GM19395 (cell line): ENCODE results near the gene CKAP5.
"Not testable (repeated sequence)": the region's sequence is repeated elsewhere in the genome, so short reads cannot be mapped to it uniquely, and the experiment has no call there.

Experiments used
- ATAC-seq: cut with Tn5 transposase; IDR thresholded peaks from one replicate; pipeline ENCODE4 v1.9.1; 2021; ENCODE audit warnings: mild to moderate bottlenecking, moderate library complexity; ENCODE audit not compliant: unreplicated experiment

Gene CKAP5

DNA sequence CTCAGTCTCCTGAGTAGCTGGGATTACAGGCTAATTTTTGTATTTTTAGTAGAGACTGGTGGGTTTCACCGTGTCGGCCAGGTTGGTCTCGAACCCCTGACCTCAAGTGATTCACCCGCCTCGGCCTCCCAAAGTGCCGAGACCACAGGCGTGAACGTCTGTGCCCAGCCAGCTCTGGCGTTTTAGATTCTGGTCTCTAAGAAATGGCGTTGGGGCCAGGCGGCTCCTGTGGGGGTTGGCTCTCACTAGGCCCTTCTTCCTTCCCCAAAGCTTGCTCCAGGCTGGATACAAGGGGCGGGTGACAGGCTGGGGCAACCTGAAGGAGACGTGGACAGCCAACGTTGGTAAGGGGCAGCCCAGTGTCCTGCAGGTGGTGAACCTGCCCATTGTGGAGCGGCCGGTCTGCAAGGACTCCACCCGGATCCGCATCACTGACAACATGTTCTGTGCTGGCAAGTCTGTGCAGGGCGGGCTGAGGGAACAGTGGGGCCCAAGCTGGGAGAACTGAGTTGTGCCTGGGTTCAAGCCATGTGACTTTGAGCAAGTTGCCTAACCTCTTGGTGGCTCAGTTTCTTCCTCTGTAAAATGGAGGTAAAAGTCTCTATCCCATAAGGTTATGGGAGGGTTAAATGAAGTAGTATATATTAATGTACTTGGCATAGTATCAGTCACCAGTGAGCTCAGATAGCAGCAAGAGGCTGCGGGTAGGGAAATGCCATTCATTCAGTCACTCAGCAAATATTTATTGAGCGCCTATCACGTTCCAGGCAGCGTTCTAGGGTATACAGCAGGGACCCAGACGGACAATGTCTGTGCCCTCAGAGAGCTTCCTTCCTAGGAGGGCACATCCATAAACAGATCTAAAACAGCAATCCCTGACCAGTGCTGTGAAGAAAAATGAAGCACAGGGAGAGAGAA, 116.7 kb downstream of the CKAP5 start:
- ATAC-seq: no peak

DNA sequence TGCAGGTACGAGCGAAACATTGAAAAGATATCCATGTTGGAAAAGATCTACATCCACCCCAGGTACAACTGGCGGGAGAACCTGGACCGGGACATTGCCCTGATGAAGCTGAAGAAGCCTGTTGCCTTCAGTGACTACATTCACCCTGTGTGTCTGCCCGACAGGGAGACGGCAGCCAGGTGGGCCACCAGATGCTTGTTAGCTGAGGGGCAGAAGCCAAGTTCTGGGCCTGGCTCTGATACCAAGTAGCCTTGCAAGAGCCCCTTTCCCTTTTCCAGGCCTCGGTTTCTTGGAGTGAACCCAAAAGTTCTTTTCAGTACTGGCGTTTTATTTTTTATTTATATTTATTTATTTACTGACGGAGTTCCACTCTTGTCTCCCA, 117.4 kb downstream of the CKAP5 start:
- ATAC-seq: no peak

DNA sequence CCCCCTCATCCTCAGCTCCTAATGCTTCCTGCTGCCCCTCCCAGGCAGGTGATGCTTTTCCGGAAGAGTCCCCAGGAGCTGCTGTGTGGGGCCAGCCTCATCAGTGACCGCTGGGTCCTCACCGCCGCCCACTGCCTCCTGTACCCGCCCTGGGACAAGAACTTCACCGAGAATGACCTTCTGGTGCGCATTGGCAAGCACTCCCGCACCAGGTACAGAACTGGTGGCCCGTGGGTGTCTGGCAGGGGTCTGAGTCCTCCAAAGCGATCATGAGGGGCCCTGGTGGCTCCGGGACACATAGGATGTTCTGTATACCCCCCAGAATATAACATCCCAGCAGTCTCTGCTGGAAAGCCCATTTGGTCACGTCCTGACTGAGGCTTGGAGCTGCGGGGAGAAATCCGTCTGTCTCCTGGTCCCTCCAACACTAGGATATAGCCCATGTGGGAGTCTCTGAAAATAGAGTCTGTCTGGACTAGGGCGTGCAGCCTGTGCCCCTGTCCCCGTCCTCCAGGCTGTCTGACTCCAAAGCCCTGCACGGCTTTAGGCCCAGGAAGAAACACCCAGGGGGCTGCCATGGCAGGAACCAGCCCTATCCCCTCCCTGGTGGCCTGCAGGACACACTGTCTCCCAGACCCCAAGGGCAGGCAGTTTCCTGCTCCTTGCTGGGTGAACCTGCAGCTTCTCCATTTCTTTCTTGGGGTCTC, 118.0 kb downstream of the CKAP5 start:
- no peak for ATAC-seq

DNA sequence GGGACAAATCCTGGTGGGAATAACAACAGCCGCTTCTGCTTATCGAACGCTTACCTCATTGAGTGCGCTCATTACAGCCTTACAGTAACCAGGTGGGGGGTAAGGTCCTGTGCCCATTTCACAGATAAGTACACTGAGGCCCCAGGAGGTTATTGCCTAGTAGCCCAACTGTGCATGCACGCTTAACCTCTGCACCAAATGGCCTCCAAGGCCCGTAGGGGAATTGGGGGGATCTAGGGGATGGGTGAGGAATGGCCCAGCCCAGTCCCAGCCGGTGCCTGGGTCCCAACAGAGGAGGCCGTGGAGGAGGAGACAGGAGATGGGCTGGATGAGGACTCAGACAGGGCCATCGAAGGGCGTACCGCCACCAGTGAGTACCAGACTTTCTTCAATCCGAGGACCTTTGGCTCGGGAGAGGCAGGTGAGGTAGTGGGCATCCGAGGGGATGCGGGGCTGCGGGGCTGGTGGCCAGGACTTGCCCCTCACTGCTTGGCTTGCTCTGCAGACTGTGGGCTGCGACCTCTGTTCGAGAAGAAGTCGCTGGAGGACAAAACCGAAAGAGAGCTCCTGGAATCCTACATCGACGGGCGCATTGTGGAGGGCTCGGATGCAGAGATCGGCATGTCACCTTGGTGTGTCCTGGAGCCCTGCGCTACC, 119.7 kb downstream of the CKAP5 start:
- ATAC-seq: no peak

DNA sequence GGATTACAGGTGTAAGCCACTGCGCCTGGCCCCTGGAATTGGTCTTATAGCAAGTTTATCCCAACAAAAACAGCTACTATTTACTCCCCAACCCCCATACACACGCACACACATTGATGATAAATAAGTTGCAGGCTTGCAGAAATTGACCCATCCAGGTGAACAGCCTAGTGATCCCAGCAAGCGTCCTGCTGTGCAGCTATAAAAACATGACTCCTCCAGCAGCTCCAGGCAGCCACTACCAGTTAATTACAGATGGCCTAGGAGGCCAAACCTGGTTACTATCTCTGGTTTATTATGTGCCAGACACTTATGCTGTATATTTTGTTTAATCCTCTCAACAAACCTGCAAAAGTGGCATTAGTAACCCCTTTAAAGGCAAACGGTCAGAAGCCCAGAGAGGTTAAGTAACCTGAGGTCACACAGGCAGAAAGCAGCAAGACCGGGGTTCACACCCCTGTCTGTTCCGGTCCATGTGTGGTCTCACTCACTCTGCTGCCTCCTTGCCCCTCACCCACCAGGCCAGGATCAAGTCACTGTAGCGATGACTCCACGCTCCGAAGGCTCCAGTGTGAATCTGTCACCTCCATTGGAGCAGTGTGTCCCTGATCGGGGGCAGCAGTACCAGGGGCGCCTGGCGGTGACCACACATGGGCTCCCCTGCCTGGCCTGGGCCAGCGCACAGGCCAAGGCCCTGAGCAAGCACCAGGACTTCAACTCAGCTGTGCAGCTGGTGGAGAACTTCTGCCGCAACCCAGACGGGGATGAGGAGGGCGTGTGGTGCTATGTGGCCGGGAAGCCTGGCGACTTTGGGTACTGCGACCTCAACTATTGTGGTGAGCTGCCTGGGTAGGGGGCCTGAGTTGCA, 120.5 kb downstream of the CKAP5 start:
- ATAC-seq: no peak

DNA sequence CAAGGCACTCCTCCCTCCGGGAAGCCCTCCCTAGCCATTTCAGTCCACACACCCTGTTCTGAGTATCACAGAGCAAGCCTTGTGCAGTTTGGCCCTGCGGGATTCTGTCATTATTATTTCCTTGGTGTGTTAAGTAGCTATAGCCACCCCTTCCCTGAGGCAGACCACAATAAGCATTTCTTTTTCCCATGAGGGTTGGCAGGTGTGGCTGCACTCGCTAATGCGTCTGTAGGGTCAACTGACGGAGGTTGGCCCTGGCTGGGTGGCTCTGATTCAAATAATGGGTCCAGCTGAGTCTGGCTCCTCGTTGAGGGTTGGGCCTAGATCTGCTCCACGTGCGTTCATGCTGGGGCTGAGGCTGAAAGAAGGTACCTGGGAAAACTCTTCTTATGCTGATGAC, 122.0 kb downstream of the CKAP5 start:
- no peak for ATAC-seq

DNA sequence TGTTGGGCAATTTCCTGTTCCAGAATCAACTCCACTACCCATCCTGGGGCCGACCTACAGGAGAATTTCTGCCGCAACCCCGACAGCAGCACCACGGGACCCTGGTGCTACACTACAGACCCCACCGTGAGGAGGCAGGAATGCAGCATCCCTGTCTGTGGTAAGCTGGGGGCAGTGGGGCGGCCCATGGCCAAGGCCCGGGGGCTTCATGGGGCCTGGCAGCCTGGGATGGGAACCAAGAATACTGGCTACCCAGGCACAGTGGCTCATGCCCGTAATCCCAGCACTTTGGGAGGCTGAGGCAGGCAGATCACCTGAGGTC, 122.8 kb downstream of the CKAP5 start:
- no peak for ATAC-seq

DNA sequence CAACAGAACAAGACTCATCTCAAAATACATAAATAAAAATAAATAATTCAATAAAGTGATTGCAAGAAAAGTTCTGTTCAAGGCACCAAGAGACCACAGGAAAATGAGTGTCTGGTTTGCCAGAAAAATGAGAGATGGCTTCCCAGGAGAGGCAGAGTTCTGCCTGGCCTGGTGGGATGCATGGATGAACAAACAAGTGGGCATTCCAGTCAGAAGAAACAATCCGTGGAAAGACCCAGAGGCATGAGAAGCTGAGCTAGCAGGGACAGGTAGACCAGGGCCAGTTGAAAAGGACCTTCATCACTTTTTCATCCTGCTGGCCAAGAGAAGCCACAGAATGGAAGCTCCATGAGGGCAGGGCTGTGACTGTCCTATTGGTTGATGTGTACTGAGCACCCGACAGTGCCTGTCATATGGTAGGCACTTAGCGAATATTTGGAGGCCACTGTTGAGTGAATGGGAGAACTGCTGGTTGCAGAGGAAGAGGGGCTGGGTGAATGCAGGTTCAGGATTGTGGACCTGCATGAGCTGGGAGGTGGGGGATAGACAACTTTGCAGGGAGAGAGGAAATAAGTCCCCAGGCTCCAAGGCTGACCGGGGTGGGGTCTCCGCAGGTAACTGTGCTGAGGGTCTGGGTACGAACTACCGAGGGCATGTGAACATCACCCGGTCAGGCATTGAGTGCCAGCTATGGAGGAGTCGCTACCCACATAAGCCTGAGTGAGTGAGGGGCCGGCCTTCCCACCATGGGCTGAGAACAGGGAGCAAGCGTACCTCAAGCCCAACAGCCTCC, 123.3 kb downstream of the CKAP5 start:
- ATAC-seq: no peak

DNA sequence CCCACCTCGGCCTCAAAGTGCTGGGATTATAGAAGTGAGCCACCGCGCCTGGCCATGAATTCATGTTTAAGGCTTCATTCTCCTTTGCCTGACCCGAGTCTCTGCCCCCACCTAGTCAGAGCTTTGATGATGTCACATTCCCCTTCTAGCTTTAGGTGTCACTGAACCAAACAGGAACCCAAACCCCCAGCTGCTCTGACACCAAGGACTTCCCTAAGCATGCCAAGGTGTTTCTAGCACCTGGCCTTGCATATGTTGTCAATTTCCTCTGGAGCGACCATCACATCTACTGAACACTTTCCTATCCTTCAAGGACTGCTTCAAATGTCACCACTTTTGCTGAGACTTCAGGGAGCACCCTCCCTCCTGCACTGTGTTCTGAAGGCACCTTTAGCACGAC, 124.8 kb downstream of the CKAP5 start:
- ATAC-seq: no peak

DNA sequence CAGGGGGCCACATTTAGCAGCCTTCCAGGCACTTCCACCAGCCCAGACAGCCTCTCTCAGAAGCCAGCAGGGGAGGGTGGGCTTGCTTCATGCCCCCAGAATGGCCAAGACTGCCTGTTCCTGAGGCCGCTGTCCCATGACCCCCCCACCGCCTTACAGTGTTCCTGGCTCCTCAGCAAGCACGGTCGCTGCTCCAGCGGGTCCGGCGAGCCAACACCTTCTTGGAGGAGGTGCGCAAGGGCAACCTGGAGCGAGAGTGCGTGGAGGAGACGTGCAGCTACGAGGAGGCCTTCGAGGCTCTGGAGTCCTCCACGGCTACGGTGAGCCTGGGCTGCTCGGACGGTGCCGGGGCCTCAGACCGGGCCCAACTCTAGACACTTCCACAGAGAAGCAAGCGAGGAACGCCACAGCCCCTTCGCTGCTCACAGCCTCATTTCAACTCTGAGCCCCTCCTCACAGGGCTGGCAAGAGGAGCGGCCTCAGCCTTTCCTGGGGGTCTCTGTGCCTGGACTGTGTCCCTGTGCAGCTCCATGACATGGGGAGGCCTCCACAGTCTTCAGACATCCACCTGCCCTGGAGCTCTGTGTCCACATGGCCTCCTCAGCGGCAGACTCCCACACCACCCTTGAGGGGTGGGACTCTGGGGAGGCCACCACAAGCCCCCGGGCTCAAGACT, 126.4 kb downstream of the CKAP5 start:
- ATAC-seq: no peak

DNA sequence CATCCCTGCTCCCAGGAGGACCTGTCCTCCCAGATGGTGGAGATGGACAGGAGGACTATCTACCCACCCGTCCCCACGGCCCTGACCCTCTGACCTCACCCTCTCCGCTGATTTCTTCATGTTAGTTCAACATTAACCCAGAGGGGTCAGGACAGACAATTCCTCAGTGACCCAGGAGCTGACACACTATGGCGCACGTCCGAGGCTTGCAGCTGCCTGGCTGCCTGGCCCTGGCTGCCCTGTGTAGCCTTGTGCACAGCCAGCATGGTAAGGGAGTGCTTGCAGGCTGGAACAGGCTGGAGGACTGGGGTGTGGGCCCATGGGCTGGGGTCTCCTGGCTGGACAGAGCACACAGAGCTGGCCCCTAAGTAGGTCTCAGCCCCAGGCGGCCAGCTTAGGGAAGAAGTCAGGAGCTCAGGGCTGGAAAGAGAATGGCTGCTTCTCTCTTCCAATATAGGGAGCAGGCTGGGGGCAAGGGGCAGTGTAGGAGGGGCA, 127.0 kb downstream of the CKAP5 start, which contains the start of gene F2:
Gene F2, plus strand, starts transcription at position 166 of the 495 bp plus-strand sequence. Its CDS starts 23 bp downstream, at position 189.
- no peak for ATAC-seq

DNA sequence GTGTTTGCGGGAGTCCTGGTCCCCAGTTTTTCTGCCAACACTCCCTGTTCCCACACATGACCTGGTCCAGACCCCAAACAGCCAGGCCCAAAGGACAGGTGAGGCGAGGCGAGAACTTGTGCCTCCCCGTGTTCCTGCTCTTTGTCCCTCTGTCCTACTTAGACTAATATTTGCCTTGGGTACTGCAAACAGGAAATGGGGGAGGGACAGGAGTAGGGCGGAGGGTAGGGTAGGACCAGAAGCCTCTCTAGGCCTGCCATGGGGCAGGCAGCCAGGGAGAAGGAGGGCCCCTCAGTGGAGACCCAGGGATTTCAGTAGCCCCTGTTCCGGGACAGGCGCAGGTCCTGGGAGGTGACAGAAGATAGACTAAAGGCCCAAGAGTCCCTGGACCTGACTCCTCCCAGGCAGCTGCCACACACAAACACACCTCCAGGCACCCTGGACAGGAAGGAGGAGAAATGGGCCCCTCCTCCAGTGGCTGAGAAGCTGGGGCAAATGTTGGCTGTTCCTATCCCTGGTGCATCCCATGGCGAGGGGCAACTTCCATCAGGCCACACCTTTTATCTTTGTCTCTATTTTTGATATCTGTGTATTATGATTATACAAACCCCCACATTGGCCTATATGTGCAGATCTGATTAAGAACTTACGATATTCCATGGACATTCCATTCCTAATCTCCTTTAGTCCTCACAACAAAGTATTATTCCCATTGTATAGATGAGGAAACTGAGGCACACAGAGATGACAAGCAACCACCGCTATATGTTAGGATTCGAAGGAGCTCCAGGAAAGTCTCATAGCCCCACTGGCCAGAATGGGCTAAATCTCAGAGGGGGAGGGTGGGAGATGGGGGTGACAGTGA, 127.7 kb downstream of the CKAP5 start:
- ATAC-seq: no peak

DNA sequence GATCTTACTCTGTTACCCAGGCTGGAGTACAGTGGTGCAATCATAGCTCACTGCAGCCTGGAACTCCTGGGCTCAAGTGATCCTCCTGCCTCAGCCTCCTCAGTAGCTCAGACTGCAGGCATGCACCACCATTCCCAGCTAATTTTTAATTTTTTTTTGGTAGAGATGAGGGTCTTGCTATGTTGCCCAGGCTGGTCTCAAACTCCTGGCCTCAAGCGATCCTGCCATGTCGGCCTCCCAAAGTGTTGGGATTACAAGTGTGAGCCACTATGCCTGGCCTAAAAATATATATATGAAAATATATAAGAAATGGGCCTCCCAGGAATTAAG, 128.3 kb downstream of the CKAP5 start:
- ATAC-seq: not testable (repeated sequence)

DNA sequence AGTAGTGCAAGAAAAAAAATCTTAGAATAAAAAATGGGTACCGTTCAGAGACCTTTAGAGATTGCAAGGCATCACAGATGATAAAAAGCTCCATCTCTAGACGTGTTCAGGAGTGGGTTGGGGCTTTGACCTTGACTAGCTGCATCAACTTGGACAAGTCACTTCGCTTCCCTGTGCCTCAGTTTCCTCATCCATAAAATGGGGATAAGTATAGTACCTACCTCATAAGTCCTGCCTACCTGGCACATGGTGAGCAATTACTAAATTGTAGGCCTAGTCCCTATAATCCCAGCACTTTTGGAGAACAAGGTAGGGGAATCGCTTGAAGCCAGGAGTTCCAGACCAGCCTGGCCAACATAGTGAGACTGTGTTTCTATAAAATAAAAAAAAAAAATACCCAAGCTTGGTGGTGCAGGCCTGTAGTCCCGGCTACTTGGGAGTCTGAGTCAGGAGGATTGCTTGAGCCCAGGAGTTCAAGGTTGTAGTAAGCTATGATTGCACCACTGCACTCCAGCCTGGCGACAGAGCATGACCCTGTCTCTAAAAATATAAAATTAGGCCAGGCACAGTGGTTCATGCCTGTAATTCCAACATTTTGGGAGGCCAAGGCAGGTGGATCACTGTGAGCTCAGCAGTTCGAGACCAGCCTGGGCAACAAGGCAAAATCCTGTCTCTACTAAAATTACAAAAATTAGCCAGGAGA, 133.1 kb downstream of the CKAP5 start:
- ATAC-seq: no peak

DNA sequence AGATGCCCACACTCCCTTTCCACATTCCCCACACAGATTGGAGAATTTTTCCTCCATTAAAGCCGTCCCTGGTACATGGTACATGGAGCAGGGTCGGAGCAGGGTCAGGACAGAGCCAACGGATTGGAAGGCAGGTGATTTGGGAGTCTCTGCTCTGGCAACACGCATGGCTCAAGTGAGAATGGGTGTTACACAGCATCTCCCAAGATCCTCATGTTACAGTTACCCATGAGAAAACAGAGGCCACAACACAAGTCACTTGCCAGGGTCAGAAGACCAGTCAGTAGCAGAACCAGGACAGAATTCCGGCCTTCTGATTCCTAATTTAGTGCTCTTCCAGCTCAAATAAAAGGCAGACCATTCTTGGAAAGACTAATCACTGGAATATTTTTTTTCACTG, 134.8 kb downstream of the CKAP5 start:
- no peak for ATAC-seq

DNA sequence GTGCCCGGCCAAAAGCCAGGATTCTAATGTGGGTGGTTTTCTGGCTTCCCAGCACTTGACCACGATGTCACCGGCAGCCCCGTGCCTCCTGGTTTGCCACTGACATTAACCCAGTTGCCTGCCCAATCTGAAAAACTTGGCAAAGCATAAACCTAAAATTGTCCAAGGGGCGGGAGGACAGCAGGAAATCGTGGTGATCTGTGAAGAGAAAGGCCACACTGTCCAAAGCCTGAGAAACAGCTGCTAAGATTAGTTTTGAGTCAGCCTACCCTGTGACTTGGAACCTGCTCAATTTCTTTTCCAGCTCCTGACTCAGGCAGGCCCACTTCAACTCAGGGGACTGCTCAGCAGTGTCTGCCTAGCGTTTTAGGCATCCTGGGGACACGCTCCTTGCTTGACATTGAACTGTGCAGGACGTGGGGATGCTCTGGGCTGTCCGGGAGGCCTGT, 135.2 kb downstream of the CKAP5 start:
- no peak for ATAC-seq

DNA sequence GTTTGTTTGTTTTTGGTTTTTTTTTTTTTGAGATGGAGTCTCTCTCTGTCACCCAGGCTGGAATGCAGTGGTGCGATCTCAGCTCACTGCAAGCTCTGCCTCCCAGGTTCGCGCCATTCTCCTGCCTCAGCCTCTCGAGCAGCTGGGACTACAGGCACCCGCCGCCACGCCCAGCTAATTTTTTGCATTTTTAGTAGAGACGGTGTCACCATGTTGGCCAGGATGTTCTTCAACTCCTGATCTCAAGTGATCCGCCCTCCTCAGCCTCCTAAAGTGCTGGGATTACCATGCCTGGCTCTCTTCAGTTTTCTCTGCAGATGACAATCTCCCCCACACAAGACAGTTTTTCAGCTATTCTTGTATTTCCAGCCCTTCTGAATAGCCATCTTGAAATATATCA, 136.7 kb downstream of the CKAP5 start:
- not testable (repeated sequence) for ATAC-seq

DNA sequence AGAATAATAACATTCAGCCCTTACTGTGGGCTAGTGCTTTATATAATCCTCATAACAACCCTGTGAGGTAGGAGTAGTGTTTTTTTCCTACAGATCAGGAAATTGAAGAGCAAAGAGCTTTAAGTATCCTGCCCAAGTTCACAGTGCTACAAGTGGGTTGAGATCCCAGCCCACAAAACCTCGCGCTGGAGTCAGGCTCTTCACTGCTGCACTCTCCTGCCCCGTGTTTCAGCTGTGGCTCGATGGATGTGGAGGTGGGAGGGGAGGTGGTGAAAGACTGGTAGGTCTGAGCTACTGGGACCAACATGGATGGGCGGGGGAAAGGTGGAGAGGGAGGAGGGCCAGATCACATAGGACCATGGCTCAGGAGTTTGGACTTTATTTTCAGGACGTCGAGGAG, 139.2 kb downstream of the CKAP5 start:
- ATAC-seq: no peak
